A549 (cell line): Measurements from ENCODE around the gene MYLK2.

Experiments used
- BCL3 ChIP-seq: fragments of >200 bp; sonication (Bioruptor Twin); formaldehyde crosslinking; IDR thresholded peaks from 3 replicates; pipeline ENCODE4 v1.6.1; 2016
- CHD2 ChIP-seq: fragments of 150-350 bp; IDR thresholded peaks from 2 replicates; pipeline ENCODE4 v1.6.1; 2014; ENCODE audit warnings: low read length; ENCODE audit not compliant: partially characterized antibody
- CTCF ChIP-seq: fragments of >200 bp; sonication (Bioruptor Twin); formaldehyde crosslinking; IDR thresholded peaks from 3 replicates; pipeline ENCODE4 v1.5.1; 2016
- EP300 ChIP-seq, 2 experiments: fragments of >200 bp; sonication (Bioruptor Twin); formaldehyde crosslinking; IDR thresholded peaks; 2 replicates in 1 of 2; 3 replicates in 1 of 2; pipeline ENCODE4 v1.6.1; 2016 to 2017
- MAFK ChIP-seq: fragments of 450-650 bp; IDR thresholded peaks from 2 replicates; pipeline ENCODE4 v1.6.1; 2014; ENCODE audit not compliant: partially characterized antibody
- POLR2A ChIP-seq: IDR thresholded peaks from 2 replicates; pipeline ENCODE4 v1.6.1; 2012; ENCODE audit warnings: mild to moderate bottlenecking, low read length
- TFCP2L1 ChIP-seq: fragments of 250-450 bp; sonication (Bioruptor Pico); IDR thresholded peaks from 2 replicates; pipeline ENCODE4 v1.5.0; 2021; ENCODE audit warnings: mild to moderate bottlenecking
- ZC3H11A ChIP-seq: fragments of 450-650 bp; IDR thresholded peaks from 2 replicates; pipeline ENCODE4 v1.6.1; 2014; ENCODE audit warnings: antibody characterized with exemption, mild to moderate bottlenecking

GRCh38 chr20:31838646-31839292, 19.6 kb downstream of the MYLK2 start:
- TF ChIP-seq CHD2 = no peak
- TF ChIP-seq TFCP2L1 = no peak
- TF ChIP-seq ZC3H11A = no peak
- no peak for TF ChIP-seq CTCF
- no peak for TF ChIP-seq POLR2A
- TF ChIP-seq MAFK = no peak
- TF ChIP-seq EP300 (IDR thresholded peaks at IDR 0.05) = no peak
- TF ChIP-seq BCL3 = no peak
